DOHH2 (cell line): ENCODE results near the gene SLC39A2.
"Not testable (repeated sequence)": the region's sequence is repeated elsewhere in the genome, so short reads cannot be mapped to it uniquely, and the experiment has no call there.

Source experiments
- EZH2phosphoT487 ChIP-seq: fragments of 200-600 bp; sonication (generic); IDR thresholded peaks from 2 replicates; pipeline ENCODE4 v1.6.1; 2017; ENCODE audit warnings: borderline replicate concordance, mild to moderate bottlenecking, antibody characterized with exemption, low read length, moderate library complexity, mixed read lengths
- TF ChIP-seq, protein P1 (sequence below): fragments of 200-600 bp; sonication (generic); IDR thresholded peaks from one replicate; pipeline ENCODE4 v1.5.1; 2014; ENCODE audit warnings: antibody characterized with exemption, mild to moderate bottlenecking, low read depth, low read length; ENCODE audit not compliant: poor library complexity, severe bottlenecking

DNA sequence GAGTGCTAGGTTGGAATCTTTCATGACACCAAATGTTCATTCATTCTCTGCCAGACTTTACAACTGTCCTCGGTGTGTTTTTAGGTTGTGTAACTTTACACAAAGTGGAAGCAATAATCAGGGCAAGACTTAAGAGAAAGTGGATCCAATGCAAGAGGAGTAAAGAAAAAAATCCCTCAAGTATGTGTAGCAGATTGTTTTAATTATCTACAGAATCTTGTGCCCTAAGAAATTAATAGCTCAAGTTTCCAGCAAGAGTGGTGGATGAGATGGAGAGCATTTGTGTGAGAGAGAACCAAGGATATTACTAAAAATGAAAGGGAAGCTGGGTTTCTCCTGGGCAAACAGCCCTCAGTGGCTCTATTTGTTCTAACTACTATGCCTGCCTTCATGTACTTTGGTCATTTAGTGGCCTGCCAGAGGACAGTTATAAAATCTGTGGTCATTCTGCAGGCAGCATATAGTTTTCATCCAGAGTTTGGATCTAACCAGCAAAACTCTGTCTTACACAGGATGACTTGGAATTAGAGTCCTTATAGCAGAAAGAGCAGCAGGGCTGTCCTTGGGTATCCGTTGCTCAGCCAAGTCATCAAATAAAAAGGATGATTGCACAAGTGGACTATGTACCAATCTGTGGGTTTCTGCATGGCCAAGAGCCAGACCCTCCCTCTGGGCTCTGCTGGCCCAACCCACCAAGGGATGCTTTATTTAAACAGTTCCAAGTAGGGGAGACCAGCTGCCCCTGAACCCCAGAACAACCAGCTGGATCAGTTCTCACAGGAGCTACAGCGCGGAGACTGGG is 44.2 kb upstream of the SLC39A2 start, which contains the start of gene RNASE2:
- TF ChIP-seq, protein P1, sequence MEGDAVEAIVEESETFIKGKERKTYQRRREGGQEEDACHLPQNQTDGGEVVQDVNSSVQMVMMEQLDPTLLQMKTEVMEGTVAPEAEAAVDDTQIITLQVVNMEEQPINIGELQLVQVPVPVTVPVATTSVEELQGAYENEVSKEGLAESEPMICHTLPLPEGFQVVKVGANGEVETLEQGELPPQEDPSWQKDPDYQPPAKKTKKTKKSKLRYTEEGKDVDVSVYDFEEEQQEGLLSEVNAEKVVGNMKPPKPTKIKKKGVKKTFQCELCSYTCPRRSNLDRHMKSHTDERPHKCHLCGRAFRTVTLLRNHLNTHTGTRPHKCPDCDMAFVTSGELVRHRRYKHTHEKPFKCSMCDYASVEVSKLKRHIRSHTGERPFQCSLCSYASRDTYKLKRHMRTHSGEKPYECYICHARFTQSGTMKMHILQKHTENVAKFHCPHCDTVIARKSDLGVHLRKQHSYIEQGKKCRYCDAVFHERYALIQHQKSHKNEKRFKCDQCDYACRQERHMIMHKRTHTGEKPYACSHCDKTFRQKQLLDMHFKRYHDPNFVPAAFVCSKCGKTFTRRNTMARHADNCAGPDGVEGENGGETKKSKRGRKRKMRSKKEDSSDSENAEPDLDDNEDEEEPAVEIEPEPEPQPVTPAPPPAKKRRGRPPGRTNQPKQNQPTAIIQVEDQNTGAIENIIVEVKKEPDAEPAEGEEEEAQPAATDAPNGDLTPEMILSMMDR: not testable (repeated sequence)
- TF ChIP-seq EZH2phosphoT487: not testable (repeated sequence)
